HG02884 (cell line): Measurements from ENCODE around the gene CAPRIN1.
A peak's percentile ranks its signal among the peaks of the same experiment; 100 is the strongest.
"Not testable (repeated sequence)": the region's sequence is repeated elsewhere in the genome, so short reads cannot be mapped to it uniquely, and the experiment has no call there.

Experiments used
- ATAC-seq: cut with Tn5 transposase; IDR thresholded peaks from one replicate; pipeline ENCODE4 v1.9.1; 2021; ENCODE audit warnings: mild to moderate bottlenecking, moderate library complexity; ENCODE audit not compliant: unreplicated experiment

The CAPRIN1 gene

GRCh38 chr11:34050581-34051348, 766 bp upstream of the CAPRIN1 start:
- peak; percentile 5 for ATAC-seq

- peak; percentile 48 for ATAC-seq
These were observed 591 bp downstream of the CAPRIN1 start for GRCh38 chr11:34052036-34052607.

GRCh38 chr11:34052608-34053160, 1.2 kb downstream of the CAPRIN1 start:
- no peak for ATAC-seq

GRCh38 chr11:34053161-34053686, 1.7 kb downstream of the CAPRIN1 start:
- peak; percentile 31 for ATAC-seq

GRCh38 chr11:34054351-34054750, 2.8 kb downstream of the CAPRIN1 start:
- ATAC-seq, result not testable (repeated sequence)

- no peak for ATAC-seq
These were observed 3.9 kb downstream of the CAPRIN1 start for GRCh38 chr11:34055218-34056000.

- ATAC-seq, result no peak
These were observed 5.1 kb downstream of the CAPRIN1 start for GRCh38 chr11:34056672-34057071.

- no peak for ATAC-seq
These were observed 11.7 kb downstream of the CAPRIN1 start for GRCh38 chr11:34063061-34063795.

GRCh38 chr11:34064291-34064690, 12.8 kb downstream of the CAPRIN1 start:
- no peak for ATAC-seq

- ATAC-seq, result no peak
These were observed 14.1 kb downstream of the CAPRIN1 start for GRCh38 chr11:34065505-34066203.

GRCh38 chr11:34066766-34067165, 15.2 kb downstream of the CAPRIN1 start:
- not testable (repeated sequence) for ATAC-seq

GRCh38 chr11:34067383-34068065, 16.0 kb downstream of the CAPRIN1 start:
- ATAC-seq, result no peak

GRCh38 chr11:34068111-34068510, 16.6 kb downstream of the CAPRIN1 start:
- no peak for ATAC-seq

- not testable (repeated sequence) for ATAC-seq
These were observed 19.8 kb downstream of the CAPRIN1 start for GRCh38 chr11:34071306-34071705.

- ATAC-seq, result no peak
These were observed 20.5 kb downstream of the CAPRIN1 start for GRCh38 chr11:34072041-34072440.

GRCh38 chr11:34072832-34073231, 21.3 kb downstream of the CAPRIN1 start:
- ATAC-seq, result no peak

GRCh38 chr11:34074391-34074790, 22.9 kb downstream of the CAPRIN1 start:
- ATAC-seq, result no peak

GRCh38 chr11:34075178-34075820, 23.8 kb downstream of the CAPRIN1 start:
- ATAC-seq, result no peak

GRCh38 chr11:34080609-34081008, 29.1 kb downstream of the CAPRIN1 start:
- ATAC-seq, result no peak
